Measurements from ENCODE around the gene IPP.
"Not testable (repeated sequence)": the region's sequence is repeated elsewhere in the genome, so short reads cannot be mapped to it uniquely, and the experiment has no call there.

IPP gene

DNA sequence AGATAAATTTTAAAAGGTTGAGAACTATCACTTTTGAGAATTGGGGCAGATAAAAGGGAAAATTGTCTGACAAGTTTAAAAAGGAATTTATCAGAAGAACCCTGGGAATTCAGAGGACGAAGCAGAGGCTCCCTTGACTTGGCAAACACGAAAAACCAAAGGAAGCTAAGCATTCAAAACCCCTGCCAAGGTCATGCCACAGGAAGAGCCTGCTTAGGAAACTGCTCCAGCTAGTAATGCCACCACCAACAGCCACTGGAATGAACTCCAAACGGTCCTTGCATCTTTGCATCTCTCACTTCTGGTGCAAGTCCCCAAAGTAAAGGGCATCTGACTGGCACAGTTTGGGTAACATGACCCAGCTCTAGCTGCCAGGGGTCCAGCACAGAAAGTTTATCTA, 71.3 kb downstream of the IPP start:
- no peak for FAIRE-seq

DNA sequence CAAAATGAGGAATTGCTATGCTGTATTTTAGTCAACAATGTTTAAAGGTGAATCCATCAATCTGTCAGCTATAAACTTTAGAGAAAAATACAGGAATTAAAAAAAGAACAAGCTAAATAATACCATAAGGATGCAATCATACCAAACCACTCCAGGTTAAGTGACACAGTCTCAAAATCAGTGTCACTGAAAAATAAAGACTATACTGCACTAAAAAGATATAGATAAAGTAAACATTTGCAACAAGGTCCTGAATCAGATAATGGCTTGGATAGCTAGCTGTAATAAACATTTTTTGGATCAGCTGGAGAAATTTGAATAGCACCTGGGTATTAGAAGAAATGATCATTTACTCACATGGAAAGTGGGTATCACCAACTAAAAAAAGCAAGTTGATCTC, 72.0 kb downstream of the IPP start:
- no peak for FAIRE-seq

DNA sequence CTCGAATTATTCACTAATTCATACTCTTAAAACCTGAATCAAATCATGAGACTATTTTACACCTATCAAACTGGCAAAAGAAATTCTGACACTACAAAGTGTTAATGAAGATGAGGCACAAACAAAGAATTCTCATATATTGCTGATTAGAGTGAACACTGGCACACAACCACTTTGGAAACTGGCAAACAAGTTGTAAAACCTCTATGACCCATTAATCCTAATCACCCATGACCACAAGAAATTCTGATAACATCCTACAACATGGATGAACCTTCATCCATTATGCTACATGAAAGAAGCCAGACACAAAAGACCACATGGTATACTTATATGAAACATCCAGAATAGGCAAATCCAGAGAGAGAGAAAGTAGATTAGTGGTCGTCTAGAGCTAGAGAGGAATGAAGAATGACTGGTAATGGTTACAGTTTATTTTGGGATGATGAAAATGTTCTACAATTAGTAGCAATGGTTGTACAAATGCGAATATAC, 72.7 kb downstream of the IPP start:
- no peak for FAIRE-seq

DNA sequence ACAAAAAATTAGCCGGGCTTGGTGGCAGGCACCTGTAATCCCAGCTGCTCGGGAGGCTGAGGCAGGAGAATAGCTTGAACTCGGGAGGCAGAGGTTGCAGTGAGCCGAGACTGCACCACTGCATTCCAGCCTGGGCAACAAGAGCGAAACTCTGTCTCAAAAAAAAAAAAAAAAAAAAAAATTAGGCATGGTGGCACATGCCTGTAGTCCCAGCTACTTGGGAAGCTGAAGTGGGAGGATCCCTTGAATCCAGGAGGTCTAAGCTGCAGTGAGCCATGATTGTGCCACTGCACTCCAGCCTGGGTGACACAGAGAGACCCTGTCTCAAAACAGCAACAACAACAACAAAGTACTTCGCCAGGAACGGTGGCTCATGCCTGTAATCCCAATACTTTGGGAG, 73.9 kb downstream of the IPP start:
- FAIRE-seq = not testable (repeated sequence)

DNA sequence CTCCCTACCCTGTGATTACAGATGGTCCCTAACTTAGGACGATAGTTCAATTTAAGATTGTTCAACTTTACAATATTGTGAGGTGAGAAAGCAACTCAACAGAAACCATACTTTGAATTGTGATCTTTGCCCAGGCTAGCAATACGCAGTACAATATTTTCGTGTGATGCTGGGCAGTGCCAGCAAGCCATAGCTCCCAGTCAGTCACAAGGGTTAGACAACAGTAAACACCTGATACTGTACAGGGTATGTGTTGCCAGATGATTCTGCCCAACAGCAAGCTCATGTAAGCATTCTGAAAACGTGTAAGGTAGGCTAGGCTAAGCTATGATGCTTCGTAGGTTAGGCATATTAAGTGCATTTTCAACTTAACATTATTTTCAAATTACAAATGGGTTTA, 76.0 kb downstream of the IPP start:
- FAIRE-seq = no peak

DNA sequence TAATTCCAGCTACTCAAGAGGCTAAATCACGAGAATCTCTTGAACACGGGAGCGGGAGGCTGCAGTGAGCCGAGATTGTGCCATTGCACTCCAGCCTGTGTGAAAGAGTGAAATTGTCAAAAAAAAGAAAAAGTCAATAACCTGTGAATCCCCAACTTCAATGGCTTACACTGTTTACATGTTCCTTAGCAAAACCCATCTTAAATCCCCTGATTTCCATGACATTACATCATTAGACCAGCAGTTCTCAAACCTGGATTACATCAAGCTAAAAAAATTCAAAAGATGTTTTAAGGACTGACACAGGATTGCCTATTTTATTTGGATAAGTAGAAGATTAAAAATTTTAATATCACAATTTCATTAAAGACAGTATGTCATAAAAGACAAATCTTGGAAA, 76.5 kb downstream of the IPP start:
- FAIRE-seq = no peak

DNA sequence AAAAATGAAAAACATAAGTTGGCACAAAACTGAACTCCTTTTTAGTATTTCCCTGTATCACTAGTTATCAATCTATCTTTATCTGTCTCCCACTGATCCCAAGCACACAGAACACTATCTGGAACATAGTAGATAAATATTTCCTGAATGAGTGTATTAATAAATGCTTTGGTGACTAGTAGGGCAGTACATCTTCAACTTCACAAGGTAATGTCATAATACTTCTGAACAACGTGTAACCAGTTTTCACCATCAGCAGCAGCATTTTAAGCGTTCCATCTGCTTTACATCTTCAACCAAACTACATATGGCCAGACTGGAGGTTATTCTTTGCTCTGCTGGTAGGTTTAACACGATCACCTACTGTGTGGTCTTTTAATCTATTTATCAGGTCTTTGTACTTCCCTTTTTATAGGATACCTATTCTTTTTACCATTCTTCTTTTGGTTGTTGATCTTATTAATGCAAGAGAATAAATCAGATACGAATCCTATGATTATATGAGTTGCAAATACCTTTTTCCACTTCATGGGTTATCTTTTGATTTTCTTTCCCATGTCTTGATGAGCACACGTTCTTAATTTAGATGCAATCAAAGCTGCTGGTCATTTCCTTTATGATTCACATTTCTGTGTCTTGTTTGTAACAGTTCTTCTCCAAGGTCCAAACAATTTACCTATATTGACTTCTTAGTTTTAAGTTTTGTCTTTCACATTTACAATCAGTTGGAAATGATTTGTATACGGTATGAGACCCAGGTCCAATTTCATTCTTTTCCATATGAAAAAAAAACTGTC, 80.4 kb downstream of the IPP start:
- FAIRE-seq = no peak

DNA sequence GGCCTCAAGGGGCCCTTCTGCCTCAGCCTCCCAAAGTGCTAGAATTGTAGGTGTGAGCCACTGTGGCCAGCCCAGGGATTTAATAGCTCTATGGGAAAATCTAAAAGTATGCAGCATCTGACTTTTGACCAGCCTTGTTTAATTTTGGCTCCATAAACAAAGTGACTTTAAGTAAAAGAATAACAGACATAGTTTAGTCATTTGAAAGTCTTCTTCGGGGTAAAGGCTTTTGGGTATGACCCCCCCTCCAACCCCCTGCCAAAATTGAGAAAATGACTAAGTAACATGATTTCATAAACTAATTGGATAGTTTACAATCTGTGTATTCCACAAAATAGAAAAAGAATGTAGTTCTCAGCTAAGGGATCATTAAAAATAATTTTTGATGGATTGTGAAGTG, 81.1 kb downstream of the IPP start:
- FAIRE-seq = no peak

DNA sequence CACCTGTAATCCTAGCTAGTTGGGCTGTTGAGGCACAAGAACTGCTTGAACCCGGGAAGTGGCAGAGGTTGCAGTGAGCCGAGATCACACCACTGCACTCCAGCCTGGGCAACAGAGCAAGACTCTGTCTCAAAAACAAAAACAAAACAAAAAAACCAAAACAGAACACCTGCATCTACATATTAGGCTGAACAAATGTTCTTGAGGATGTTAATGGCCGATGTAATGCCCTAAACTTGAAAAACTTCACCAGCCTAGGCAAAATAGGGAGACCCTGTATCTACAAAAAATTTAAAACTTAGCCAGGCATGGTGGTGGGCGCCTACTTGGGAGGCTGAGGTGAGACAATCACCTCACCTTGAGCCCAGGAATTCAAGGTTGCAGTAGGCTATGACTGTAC, 81.9 kb downstream of the IPP start:
- FAIRE-seq = no peak

DNA sequence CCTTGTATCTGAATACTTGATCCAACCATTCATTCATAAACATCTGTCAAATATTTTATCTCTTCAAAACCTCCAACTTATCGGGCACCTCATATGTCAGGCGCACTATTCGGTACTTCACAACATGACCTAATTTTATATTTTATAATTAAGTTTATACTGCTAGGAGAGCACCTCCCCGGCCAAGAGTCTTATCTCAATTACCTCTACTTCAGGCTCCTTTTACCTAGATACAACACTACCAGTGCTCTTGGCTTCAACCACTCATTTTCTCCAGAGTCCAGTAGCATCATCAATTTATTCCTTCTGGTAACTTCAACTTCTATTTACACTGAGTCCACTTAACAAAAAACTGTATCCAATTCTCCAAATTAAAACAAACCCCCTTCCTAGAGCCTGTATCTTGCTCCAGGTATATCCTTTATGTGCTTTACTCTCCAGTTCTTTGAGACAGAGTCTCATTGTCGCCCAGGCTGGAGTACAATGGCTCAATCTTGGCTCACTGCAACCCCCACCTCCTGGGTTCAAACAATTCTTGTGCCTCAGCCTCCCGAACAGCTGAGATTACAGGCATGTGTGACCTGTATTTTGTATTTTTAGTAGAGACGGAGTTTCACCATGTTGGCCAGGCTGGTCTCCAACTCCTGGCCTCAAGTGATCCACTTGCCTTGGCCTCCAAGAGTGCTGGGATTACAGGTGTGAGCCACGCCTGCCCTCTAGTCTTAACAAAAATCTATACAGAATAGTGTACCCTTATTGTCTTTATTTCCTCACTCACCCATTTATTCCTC, 82.9 kb downstream of the IPP start:
- no peak for FAIRE-seq

DNA sequence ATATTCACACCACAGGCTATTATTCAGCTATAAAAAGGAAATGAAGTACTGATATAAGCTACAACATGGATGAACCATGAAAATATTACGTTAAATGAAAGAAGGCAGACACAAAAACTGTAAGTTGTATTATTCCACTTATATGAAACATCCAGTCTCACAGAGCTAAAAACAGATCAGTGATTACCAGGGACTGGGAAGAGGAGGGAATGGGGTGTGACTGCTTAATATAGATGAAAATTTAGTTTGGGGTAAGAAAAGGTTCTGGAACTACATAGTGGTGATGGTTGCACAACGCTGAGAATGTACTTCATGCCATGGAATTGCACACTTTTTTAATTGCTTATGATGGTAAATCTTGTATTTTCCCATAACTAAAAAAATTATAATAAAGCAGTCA, 83.6 kb downstream of the IPP start:
- no peak for FAIRE-seq

DNA sequence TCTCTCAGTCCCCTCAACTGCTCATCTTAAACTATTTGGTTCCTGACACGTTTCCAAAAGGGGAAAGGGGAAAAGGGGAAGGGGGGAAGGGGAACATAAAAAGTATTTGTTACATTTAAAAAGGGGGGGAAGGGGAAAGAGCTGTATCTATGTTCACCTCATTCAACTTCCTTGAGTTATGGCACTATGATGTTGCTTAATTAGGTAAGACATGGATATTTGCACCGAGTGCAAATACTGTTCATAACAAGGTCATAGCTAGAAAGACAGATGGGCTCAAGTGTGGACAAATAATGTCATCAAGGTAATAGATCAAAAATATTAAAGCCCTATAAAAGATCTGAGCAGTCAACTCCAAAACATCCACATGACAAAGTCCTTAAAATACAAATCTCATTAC, 90.1 kb downstream of the IPP start:
- FAIRE-seq = no peak

DNA sequence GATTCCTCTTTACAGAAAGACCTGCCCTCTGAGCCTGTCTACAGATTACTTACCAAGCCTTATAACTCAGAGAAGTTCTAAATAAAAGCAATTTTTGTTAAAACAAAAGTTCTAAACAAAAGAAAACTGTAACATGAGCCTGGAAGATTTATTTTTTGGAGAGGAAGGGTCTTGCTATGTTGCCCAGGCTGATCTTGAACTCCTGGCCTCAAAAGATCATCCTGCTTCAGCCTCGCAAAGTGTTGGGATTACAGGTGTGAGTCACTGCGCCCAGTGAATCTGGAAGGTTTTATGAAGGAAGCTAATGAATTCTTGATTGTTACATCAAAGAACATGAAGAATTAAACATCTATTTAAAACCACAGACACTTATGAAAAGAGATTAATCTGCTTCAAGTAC, 91.2 kb downstream of the IPP start:
- FAIRE-seq = no peak

DNA sequence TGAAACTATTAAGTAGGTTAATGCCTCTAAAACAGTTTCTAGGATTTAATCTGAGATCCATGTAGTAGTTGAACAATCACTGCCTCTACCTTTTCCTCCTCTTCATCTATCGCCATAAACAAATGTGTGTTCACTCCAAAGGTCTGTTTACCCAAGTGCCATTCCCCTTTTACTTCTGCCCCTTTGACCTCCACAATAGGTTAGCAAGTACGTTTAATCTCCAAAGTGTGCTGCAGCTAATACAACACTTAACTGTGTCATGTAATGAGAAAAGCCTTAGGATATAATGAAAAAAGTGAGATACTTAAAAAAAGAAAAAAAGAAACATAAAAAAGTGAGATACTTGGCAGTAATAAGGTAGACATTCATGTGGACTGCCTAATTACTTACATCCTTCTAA, 92.3 kb downstream of the IPP start:
- no peak for FAIRE-seq

DNA sequence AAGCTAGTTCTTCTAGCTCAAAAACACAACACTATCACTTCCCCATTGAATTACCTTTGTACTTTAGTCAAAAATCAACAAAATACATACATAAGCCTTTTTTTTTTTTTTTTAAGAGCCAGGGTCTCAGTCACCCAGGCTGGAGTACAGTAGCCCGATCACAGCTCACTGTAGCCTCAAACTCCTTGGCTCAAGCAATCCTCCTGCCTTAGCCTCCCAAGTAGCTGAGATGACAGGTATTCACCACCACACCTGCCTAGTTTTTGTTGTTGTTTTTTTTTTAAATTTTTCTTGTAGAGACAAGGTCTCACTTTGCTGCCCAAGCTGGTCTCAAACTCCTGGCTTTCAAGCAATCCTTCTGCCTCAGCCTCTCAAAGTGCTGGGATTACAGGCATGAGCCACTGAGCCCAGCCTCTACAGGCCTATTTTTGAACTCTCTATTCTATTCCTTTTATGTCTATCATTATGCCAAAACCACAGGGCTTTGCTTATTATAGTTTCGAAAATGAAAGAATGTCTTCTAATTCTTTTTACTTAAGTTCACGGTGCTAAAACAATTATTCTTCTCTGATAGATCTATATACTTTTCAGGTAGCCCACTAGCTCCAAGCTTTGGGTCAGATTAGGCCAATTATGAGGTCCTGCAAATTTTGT, 93.8 kb downstream of the IPP start:
- no peak for FAIRE-seq

DNA sequence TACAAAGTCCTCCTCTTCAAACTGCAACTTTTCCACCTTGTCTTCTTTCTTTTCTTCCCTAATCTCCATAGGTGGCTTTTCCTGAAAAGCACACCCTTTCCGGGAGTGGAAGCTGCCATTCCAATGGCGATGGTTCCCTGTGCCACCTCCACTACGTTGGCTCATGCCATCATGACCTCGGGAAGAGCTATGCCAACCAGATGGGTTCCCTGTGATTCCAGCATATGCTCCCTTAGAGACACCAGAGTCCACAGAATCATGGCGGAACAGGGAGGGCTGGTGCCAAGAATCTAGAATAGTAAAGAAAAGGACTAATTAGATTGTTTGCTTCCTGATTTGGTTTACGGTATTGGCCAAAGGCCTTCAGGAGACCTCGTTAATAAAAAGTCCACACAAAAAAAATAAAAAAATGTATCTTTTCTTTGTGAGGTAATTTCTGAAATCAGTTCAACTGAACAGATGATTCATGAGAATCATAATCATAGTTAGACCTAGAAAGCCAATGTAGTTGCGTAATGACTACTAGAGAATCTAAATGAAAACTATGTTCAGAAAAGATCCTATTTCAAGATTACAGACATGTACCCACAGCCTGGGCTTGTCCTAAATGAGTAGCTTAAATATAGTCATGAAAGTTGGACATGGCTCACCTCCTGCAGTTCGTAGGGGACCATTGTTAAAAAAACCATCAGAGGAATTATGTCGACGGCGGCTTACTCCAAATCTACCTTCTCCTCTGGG, 95.7 kb downstream of the IPP start:
- no peak for FAIRE-seq

Measured in G401.6 (cell line).